ENCODE results near the gene SDK1.

- no peak for TF ChIP-seq CTCF (IDR thresholded peaks at IDR 0.05)
- TF ChIP-seq POLR2A (IDR thresholded peaks at IDR 0.05): no peak
- no peak for TF ChIP-seq POLR2AphosphoS5 (IDR thresholded peaks at IDR 0.05)
These were observed 486.7 kb downstream of the SDK1 start for GRCh38 chr7:3787717-3788264.
